Tongue (tissue), 3 donors: ENCODE results near the gene TMLHE. TPM values are rescaled to one million over a fixed set of nuclear protein-coding genes. Genes with fewer than 3 reads are reported as not detected.
"Not testable (repeated sequence)": the region's sequence is repeated elsewhere in the genome, so short reads cannot be mapped to it uniquely, and the experiment has no call there.

Source experiments
- DNase-seq: peaks from one replicate; pipeline ENCODE4 v3.0.0-alpha.2; 2015
- small RNA-seq: library from RNA; depleted of rRNA; stranded (forward); fragments of <200 nt; gene quantifications from one replicate; pipeline ENCODE3, GENCODE V24; 2014; ENCODE audit warnings: low replicate concordance
- total RNA-seq: library from RNA; depleted of rRNA; stranded (reverse); fragments of >200 nt; gene quantifications from one replicate; pipeline ENCODE4 v1.2.3, GENCODE V29; 2014

The TMLHE gene
- total RNA-seq, 1 donor from 2014 or later = 30.0 TPM

DNA sequence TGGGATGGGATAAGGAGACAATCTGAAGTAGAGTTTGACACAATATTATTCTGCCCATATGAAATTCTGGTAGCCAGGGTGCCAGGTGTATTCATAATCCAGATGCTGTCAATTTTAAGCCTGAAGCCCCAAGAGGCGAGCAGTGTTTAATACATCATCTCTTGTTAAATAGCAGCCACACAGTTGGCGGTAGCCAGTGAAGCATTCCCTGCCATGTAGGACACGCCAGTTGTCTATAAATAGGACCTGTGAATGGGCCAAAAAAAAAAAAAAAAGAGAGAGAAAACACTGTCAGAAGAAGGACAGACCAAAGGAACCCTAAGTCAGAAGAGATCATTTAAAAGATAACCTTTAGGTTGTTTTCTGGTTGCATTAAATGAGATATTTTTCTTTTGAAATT lies 121.3 kb downstream of the TMLHE start:
- DNase-seq = not testable (repeated sequence)

DNA sequence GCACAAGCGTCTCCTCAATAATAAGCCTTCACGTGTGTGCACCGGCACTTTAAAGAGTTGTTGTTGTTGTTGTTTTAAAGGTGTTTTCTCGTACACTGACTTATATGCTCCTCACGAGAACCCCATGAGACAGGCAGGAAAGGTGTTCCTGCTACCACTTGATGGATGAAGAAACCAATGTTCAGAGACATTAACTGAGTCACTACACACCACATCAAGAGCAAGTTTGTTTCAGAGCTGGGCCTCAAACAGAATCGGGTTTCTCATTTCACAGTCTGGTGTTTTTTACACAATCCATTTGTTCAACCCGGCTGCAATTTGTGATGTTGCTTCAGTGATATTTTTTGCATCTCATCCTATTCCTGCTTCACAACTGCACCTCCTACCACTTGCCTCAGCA lies 135.6 kb downstream of the TMLHE start:
- DNase-seq = not testable (repeated sequence)

GRCh38 chrX:155466269-155466938 lies 146.3 kb downstream of the TMLHE start:
- DNase-seq = not testable (repeated sequence)

GRCh38 chrX:155460501-155460900 lies 152.3 kb downstream of the TMLHE start:
- DNase-seq = not testable (repeated sequence)

DNA sequence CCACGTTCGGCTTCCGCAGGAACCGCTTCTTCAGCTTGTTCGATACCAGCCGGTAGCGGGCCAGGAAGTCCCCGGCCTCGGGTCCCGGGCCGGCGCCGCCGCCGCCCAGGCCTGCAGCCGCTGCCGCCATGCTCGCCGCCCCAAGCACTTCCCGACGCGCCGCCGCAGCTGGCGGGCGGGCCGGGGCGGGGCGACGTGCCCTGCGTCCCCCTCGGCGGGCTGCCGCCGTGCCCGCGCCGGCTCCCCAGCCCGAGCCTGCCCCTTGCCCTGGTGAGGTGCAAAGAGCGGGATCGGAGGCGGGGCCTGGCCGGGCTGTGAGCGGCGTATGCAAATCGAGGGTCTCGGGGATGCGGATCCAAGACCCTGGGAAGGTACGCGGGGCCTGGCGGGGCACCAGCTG lies 154.3 kb downstream of the TMLHE start, which contains the start of gene F8A3:
F8A3 (minus strand) TSS at position 150 of the 400 bp plus-strand sequence; CDS start at position 130, 20 bp downstream.
- not testable (repeated sequence) for DNase-seq

GRCh38 chrX:155457761-155458447 lies 154.8 kb downstream of the TMLHE start:
- DNase-seq = not testable (repeated sequence)

- no peak for DNase-seq
Measured at GRCh38 chrX:155441097-155441496, 171.7 kb downstream of the TMLHE start.

Small RNA genes within 50 kb of the gene (small RNA-seq; reads per million reads assigned to genes)
- gene MIR1184-3 = not detected

Other genes starting within 250 kb of the TMLHE start
- not detected for gene F8A2, start 230.9 kb downstream of the TMLHE start, total RNA-seq
- gene F8A3, start 154.3 kb downstream of the TMLHE start, total RNA-seq = 1.9 TPM
- 1.2 TPM for gene SPRY3, start 366 bp downstream of the TMLHE start, total RNA-seq